A549 (cell line): ENCODE data around the gene NHSL2.

Experiments used
- CTCF ChIP-seq: fragments of >200 bp; sonication (Bioruptor Twin); formaldehyde crosslinking; IDR thresholded peaks from 3 replicates; pipeline ENCODE4 v1.5.1; 2016
- HMGXB4 ChIP-seq: fragments of 250-450 bp; sonication (Bioruptor Pico); IDR thresholded peaks from 2 replicates; pipeline ENCODE4 v1.5.0; 2021; ENCODE audit warnings: mild to moderate bottlenecking, moderate library complexity, borderline replicate concordance
- MYC ChIP-seq: IDR thresholded peaks from 2 replicates; pipeline ENCODE4 v1.6.1; 2012; ENCODE audit warnings: mild to moderate bottlenecking, inconsistent platforms, low read length, improper control_type of control experiment, borderline replicate concordance
- NPAS2 ChIP-seq: fragments of 250-450 bp; sonication (Bioruptor Pico); IDR thresholded peaks from 2 replicates; pipeline ENCODE4 v1.8.0; 2022; ENCODE audit warnings: mild to moderate bottlenecking, moderate library complexity, borderline replicate concordance
- PBX3 ChIP-seq: IDR thresholded peaks from 2 replicates; pipeline ENCODE4 v1.6.1; 2012
- POLR2A ChIP-seq: IDR thresholded peaks from 2 replicates; pipeline ENCODE4 v1.6.1; 2012; ENCODE audit warnings: mild to moderate bottlenecking, low read length
- RAD21 ChIP-seq, 2 experiments: fragments of >200 bp in 1 of 2; sonication (Bioruptor Twin) in 1 of 2; formaldehyde crosslinking in 1 of 2; IDR thresholded peaks in 1 of 2; conservative IDR thresholded peaks in 1 of 2; 2 replicates in 1 of 2; 3 replicates in 1 of 2; pipeline ENCODE4 v1.6.1; 2012 to 2018; ENCODE audit warnings: inconsistent platforms in 1 of 2
- USF2 ChIP-seq: fragments of 450-650 bp; IDR thresholded peaks from 2 replicates; pipeline ENCODE4 v1.6.1; 2014; ENCODE audit warnings: antibody characterized with exemption
- ZFP36 ChIP-seq: fragments of 450-650 bp; IDR thresholded peaks from 2 replicates; pipeline ENCODE4 v1.6.1; 2014; ENCODE audit warnings: borderline replicate concordance; ENCODE audit not compliant: partially characterized antibody
- TF ChIP-seq, protein P1 (sequence below): IDR thresholded peaks from 2 replicates; pipeline ENCODE4 v1.6.1; 2012

DNA sequence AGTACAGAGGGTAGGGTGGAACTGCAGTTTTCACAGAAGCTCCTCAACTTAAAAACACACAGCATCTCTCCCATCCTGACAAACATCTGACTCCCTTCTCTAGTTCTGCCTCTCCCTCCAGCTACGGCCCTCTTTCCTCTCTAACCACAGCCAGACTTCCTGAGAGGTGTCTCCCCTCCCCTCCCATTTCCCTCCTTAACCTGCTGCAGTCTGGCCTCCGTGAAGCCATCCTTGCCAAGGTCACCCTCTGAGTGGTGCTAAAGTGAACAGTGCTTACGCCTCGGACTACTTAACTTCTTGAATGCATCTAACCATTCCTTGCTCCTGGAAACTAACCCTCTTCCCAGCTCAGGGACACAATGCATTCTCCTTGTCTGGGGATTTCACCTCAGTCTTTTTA lies 167.8 kb downstream of the NHSL2 start:
- TF ChIP-seq CTCF (no peak), POLR2A (no peak), NPAS2 (no peak), PBX3 (no peak), RAD21 (conservative IDR thresholded peaks at IDR 0.05 in 1 of 2, IDR thresholded peaks at IDR 0.05 in 1 of 2) (no peak), MYC (no peak), HMGXB4 (no peak), ZFP36 (no peak), USF2 (no peak)
- TF ChIP-seq, protein P1, sequence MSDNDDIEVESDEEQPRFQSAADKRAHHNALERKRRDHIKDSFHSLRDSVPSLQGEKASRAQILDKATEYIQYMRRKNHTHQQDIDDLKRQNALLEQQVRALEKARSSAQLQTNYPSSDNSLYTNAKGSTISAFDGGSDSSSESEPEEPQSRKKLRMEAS = no peak
